Transverse colon (tissue), 4 donors: ENCODE results near the gene ACSL6. TPM values are rescaled to one million over a fixed set of nuclear protein-coding genes. Genes with fewer than 3 reads are reported as not detected.
"Not testable (repeated sequence)": the region's sequence is repeated elsewhere in the genome, so short reads cannot be mapped to it uniquely, and the experiment has no call there.

Source experiments
- DNase-seq: peaks from one replicate; pipeline ENCODE4 v3.0.0-alpha.2; 2019
- H3K27ac ChIP-seq, 4 donors: fragments of 200-600 bp; sonication (generic); 2 replicates each; pipeline ENCODE4 v1.5.1; 2016 to 2018; ENCODE audit warnings: inconsistent platforms in 4 of 4
- H3K27me3 ChIP-seq: fragments of 200-600 bp; sonication (generic); 2 replicates; pipeline ENCODE4 v1.5.1; 2017; ENCODE audit warnings: inconsistent platforms
- H3K36me3 ChIP-seq, 4 donors: fragments of 200-600 bp; sonication (generic); 2 replicates each; pipeline ENCODE4 v1.5.1; 2017 to 2019; ENCODE audit warnings: inconsistent platforms in 4 of 4
- H3K4me1 ChIP-seq, 4 donors: fragments of 200-600 bp; sonication (generic); 2 replicates each; pipeline ENCODE4 v1.5.1; 2017 to 2020; ENCODE audit warnings: inconsistent platforms in 4 of 4
- H3K4me3 ChIP-seq, 4 donors: fragments of 200-600 bp; sonication (generic); 1 replicate in 1 of 4; 2 replicates in 3 of 4; pipeline versions ENCODE4 v1.5.1 to v1.6.1; 2017 to 2019; ENCODE audit warnings: inconsistent platforms in 4 of 4
- H3K9me3 ChIP-seq, 2 donors: fragments of 200-600 bp; sonication (generic); 2 replicates each; pipeline ENCODE4 v1.5.1; 2017 to 2019; ENCODE audit warnings: inconsistent platforms in 2 of 2
- CTCF ChIP-seq, 5 experiments: fragments of 200-600 bp in 3 of 5; fragments of 450-650 bp in 2 of 5; sonication (generic) in 3 of 5; IDR thresholded peaks; 1 replicate in 2 of 5; 2 replicates in 3 of 5; pipeline ENCODE4 v1.5.1; 2016 to 2017; ENCODE audit warnings: antibody characterized with exemption in 5 of 5, inconsistent platforms in 3 of 5, mild to moderate bottlenecking in 2 of 5, moderate library complexity in 1 of 5
- EP300 ChIP-seq: sonication (generic); formaldehyde crosslinking; IDR thresholded peaks from one replicate; pipeline ENCODE4 v1.6.1; 2017; ENCODE audit warnings: antibody characterized with exemption, low read depth
- POLR2A ChIP-seq: fragments of 450-650 bp; IDR thresholded peaks from one replicate; pipeline ENCODE4 v1.6.1; 2016; ENCODE audit warnings: antibody characterized with exemption, mild to moderate bottlenecking, moderate library complexity
- POLR2AphosphoS5 ChIP-seq, 3 donors: sonication (generic); formaldehyde crosslinking; IDR thresholded peaks; one replicate each; pipeline ENCODE4 v1.6.1; 2016; ENCODE audit warnings: antibody characterized with exemption in 3 of 3
- WGBS, 2 donors: methylation state at CpG; one replicate each; pipeline ENCODE4 v1.1.5; 2018; ENCODE audit warnings: low coverage in 1 of 2; 5-methylcytosine and 5-hydroxymethylcytosine counted together
- in situ Hi-C, 4 donors: fragments of 200-750 bp; cut with MboI; loops; one replicate each; pipeline versions ENCODE4 v1.15.0 to v1.15.1; 2017; ENCODE audit warnings: low sequenced_read_pairs in 3 of 4, low pct_ligation_motif_present in 1 of 4, low pct_unique_long_range_greater_than_20kb in 1 of 4
- intact Hi-C: fragments of 100-400 bp; cut with DNase I; formaldehyde crosslinking; loops from one replicate; pipeline ENCODE4 v1.15.1; 2023; ENCODE audit warnings: low total_unique reads
- total RNA-seq, 4 donors: library from RNA; depleted of rRNA; stranded (reverse); fragments of >200 nt; gene quantifications; one replicate each; pipeline ENCODE4 v1.1.0, GENCODE V29; 2016

The ACSL6 gene
- total RNA-seq, 4 donors from 2014 or later: 0.41 to 0.64 TPM; not detected in 2

GRCh38 chr5:131914472-131914871, 97.0 kb downstream of the ACSL6 start:
- Histone ChIP-seq H3K27ac (no peak overlapping the region), H3K4me1 (no peaks in the 10 kb centered on the region), H3K9me3 (no peaks in the 10 kb centered on the region), H3K27me3 (no peaks in the 10 kb centered on the region), H3K36me3 (no peaks in the 10 kb centered on the region), H3K4me3 (no peak overlapping the region)
- intact Hi-C loops: no loop called here
- TF ChIP-seq CTCF (IDR thresholded peaks at IDR 0.05) (no peak), POLR2A (no peak), EP300 (no peak), POLR2AphosphoS5 (IDR thresholded peaks at IDR 0.05) (no peak)
- no peak for DNase-seq
- in situ Hi-C loops: no loop called here

GRCh38 chr5:131913603-131914002, 97.9 kb downstream of the ACSL6 start:
- Histone ChIP-seq H3K36me3 (no peaks in the 10 kb centered on the region), H3K27ac (no peak overlapping the region), H3K4me3 (no peak overlapping the region), H3K9me3 (no peaks in the 10 kb centered on the region), H3K4me1 (no peaks in the 10 kb centered on the region), H3K27me3 (no peaks in the 10 kb centered on the region)
- in situ Hi-C loops: no loop called here
- intact Hi-C loops: no loop called here
- TF ChIP-seq EP300 (no peak), POLR2A (no peak), CTCF (IDR thresholded peaks at IDR 0.05) (no peak), POLR2AphosphoS5 (IDR thresholded peaks at IDR 0.05) (no peak)
- DNase-seq: no peak
- 49 to 61% methylated on average over 3 of the region's 3 CpGs for WGBS, 2 donors

GRCh38 chr5:131906668-131907067, 104.8 kb downstream of the ACSL6 start:
- no peak for DNase-seq
- H3K36me3 ChIP-seq: no peaks in the 10 kb centered on the region
- 72 to 74% methylated on average over 2 of the region's 2 CpGs for WGBS, 2 donors
- TF ChIP-seq CTCF (IDR thresholded peaks at IDR 0.05) (no peak), POLR2AphosphoS5 (IDR thresholded peaks at IDR 0.05) (no peak), POLR2A (no peak), EP300 (no peak)
- no peaks in the 10 kb centered on the region for H3K27me3 ChIP-seq
- no peaks in the 10 kb centered on the region for H3K4me1 ChIP-seq
- H3K9me3 ChIP-seq: no peaks in the 10 kb centered on the region
- no peak overlapping the region for H3K4me3 ChIP-seq
- in situ Hi-C loops (no loop called here), intact Hi-C loops (no loop called here)
- H3K27ac ChIP-seq: no peak overlapping the region

- WGBS, 2 donors: 70% methylated on average over 1 of the region's 1 CpG; no CpG with 5 or more reads in 1 of the 2 donors
- in situ Hi-C loops, H3K4me3 ChIP-seq, H3K9me3 ChIP-seq, H3K4me1 ChIP-seq, DNase-seq, H3K27ac ChIP-seq, H3K36me3 ChIP-seq, H3K27me3 ChIP-seq, intact Hi-C loops: not testable (repeated sequence)
Measured at GRCh38 chr5:131902266-131902665, 109.2 kb downstream of the ACSL6 start.

Other genes with a start within 250 kb of the ACSL6 start
- 10 to 100 TPM; 24.3 to 54.9 (median 40.8) TPM for gene FNIP1, start 214.6 kb downstream of the ACSL6 start, total RNA-seq
- not detected for gene MEIKIN, start 66.0 kb downstream of the ACSL6 start, total RNA-seq
- not detected for gene IL3, start 49.0 kb upstream of the ACSL6 start, total RNA-seq
- gene CSF2, start 62.1 kb upstream of the ACSL6 start, total RNA-seq: not detected
- gene P4HA2, start 216.2 kb upstream of the ACSL6 start, total RNA-seq: 10 to 100 TPM; 22.1 to 53.5 (median 32.7) TPM
- gene PDLIM4, start 246.0 kb upstream of the ACSL6 start, total RNA-seq: 10 to 100 TPM in 3 of 4 donors, 1 to 10 TPM in 1; 9.7 to 43.4 (median 19.7) TPM